Uterus (tissue), 2 donors: Measurements from ENCODE around the gene NAV3.

Source experiments
- POLR2A ChIP-seq, 2 donors: fragments of 450-650 bp; IDR thresholded peaks; one replicate each; pipeline ENCODE4 v1.6.1; 2016; ENCODE audit warnings: antibody characterized with exemption in 2 of 2, mild to moderate bottlenecking in 1 of 2, moderate library complexity in 1 of 2
- TF ChIP-seq, protein P1 (sequence below), 4 experiments: fragments of 200-600 bp in 2 of 4; fragments of 450-650 bp in 2 of 4; sonication (generic) in 2 of 4; IDR thresholded peaks; one replicate each; pipeline ENCODE4 v1.5.1; 2016 to 2019; ENCODE audit warnings: antibody characterized with exemption in 4 of 4, mild to moderate bottlenecking in 2 of 4, moderate library complexity in 1 of 4

DNA sequence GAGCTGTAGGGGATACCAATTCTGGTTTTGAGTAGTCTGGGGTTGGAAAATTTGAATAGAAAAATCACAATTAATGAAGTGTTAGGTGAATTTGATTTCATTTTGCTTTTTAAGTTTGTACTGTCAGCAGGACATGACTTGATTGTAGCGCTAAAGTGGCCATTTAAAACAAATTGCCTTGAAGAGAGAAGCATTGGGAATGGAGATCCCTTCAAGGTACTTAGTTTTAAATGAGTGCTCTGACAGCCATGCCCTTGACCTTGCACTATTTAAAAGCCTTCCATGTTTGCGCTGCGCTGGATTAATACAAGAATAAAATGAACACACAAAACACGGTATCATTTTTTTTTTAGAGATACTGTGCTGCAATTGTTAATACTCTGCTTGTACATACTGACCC lies 345.9 kb downstream of the NAV3 start:
- TF ChIP-seq, protein P1, sequence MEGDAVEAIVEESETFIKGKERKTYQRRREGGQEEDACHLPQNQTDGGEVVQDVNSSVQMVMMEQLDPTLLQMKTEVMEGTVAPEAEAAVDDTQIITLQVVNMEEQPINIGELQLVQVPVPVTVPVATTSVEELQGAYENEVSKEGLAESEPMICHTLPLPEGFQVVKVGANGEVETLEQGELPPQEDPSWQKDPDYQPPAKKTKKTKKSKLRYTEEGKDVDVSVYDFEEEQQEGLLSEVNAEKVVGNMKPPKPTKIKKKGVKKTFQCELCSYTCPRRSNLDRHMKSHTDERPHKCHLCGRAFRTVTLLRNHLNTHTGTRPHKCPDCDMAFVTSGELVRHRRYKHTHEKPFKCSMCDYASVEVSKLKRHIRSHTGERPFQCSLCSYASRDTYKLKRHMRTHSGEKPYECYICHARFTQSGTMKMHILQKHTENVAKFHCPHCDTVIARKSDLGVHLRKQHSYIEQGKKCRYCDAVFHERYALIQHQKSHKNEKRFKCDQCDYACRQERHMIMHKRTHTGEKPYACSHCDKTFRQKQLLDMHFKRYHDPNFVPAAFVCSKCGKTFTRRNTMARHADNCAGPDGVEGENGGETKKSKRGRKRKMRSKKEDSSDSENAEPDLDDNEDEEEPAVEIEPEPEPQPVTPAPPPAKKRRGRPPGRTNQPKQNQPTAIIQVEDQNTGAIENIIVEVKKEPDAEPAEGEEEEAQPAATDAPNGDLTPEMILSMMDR (IDR thresholded peaks at IDR 0.05) = no peak
- no peak for TF ChIP-seq POLR2A (IDR thresholded peaks at IDR 0.05)
